22Rv1 (cell line): ENCODE results near the gene ZEB2.

Experiments
- H3K27ac ChIP-seq: fragments of 450-650 bp; 2 replicates; pipeline ENCODE4 v1.5.1; 2017
- ZFX ChIP-seq: fragments of 450-650 bp; IDR thresholded peaks from 2 replicates; pipeline ENCODE4 v1.6.1; 2017; ENCODE audit warnings: antibody characterized with exemption, borderline replicate concordance
- TF ChIP-seq, protein P1 (sequence below): fragments of 450-650 bp; IDR thresholded peaks from 2 replicates; pipeline ENCODE4 v1.5.1; 2017; ENCODE audit warnings: mild to moderate bottlenecking

The ZEB2 gene

DNA sequence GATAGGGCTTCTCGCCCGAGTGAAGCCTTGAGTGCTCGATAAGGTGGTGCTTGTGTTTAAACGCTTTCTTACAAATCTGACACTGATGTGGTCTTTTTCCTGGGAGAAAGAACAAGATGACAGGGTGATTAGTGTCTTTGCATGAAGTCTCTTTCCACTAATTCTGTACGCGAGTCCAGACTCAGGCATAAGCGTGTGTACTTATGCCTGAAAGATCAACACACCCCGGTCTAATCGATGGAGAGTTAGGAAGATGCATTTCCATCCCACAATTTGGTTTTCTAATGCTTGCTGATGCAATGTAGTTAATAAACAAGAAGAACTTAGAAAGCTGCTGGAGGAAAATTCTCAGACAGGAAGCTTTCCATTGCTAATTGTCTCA is 130.0 kb downstream of the ZEB2 start:
- H3K27ac ChIP-seq, result no peak overlapping the region
- TF ChIP-seq, protein P1, sequence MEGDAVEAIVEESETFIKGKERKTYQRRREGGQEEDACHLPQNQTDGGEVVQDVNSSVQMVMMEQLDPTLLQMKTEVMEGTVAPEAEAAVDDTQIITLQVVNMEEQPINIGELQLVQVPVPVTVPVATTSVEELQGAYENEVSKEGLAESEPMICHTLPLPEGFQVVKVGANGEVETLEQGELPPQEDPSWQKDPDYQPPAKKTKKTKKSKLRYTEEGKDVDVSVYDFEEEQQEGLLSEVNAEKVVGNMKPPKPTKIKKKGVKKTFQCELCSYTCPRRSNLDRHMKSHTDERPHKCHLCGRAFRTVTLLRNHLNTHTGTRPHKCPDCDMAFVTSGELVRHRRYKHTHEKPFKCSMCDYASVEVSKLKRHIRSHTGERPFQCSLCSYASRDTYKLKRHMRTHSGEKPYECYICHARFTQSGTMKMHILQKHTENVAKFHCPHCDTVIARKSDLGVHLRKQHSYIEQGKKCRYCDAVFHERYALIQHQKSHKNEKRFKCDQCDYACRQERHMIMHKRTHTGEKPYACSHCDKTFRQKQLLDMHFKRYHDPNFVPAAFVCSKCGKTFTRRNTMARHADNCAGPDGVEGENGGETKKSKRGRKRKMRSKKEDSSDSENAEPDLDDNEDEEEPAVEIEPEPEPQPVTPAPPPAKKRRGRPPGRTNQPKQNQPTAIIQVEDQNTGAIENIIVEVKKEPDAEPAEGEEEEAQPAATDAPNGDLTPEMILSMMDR, result no peak
- TF ChIP-seq ZFX, result no peak

DNA sequence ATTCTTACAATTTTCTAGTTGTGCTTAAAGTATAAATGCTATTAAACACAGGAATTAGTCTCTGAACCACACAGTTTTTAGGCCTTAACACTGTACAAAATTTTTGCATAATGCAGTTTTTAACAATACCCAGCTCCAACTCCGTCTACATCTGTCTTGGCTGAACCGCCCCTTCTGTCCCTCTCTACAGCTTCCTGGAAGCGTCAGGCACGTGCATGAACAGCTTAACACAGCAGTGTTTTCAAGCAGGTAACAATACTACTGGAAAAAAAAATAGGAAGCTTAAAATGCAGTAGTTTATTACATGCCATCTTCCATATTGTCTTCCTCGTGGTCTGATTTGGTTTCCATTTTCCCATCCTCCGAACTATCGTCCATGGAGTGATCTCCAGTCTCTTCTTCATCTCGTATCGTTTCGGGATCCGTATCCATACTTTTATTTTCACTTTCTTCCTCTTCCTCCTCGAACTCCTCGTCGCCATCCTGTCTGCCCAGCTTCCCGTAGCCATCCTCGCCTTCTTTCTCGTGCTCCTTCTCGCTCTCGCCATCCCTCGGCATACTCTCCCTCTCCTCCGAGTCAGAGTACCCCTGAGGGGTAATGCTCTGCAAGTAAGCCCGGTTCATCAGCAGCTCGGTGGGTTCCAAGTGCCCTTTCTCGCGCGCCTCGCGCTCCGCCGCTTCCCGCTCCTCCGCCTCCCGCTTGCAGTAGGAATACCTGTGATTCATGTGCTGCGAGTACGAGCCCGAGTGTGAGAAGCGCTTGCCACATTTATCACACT is 130.6 kb downstream of the ZEB2 start:
- no peak overlapping the region for H3K27ac ChIP-seq
- TF ChIP-seq ZFX, result no peak
- TF ChIP-seq, protein P1, result no peak

DNA sequence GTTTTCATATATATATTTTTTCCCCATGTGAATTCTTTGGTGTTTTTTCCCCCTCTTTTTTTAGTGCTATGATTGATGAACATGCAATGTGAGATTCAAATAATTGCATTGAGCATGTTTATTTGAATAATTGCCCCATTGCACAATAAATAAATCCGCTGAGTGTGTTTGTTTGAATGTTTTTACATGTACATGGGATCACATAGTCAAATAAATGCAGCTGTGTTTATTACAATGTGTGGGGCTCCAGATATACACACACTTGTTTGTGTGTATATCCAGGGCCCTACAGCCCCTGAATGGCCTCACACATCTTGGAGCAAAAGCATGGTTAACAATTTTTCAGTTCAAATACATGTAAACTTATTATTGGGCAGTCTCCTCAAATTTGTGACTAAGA is 134.5 kb downstream of the ZEB2 start:
- TF ChIP-seq ZFX, result no peak
- TF ChIP-seq, protein P1, result no peak
- H3K27ac ChIP-seq, result no peak overlapping the region

DNA sequence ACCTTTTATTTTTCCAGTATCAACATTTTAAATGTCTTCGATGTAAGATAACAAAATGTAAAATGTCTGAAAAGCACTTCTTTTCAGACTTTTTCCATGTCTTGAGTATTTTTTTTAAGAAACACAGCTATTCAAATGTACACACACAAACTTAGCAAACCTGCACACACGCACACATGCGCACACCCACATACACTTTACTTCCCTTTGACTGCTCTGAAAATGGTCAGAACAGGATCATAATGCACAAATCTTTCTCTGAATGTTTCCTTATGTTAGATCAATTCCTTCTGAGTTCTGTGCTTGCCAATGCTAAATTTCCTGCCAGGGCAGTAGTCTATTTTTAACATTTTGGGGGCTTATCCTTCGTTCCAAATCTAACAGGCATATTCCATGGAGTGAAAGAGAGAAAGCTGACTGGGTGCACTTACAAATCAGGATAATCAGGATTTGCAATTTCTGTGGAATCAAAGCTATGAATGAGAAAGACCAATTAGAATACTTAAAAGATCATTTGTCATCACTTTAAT is 136.3 kb downstream of the ZEB2 start:
- H3K27ac ChIP-seq, result no peak overlapping the region
- no peak for TF ChIP-seq ZFX
- TF ChIP-seq, protein P1, result no peak

DNA sequence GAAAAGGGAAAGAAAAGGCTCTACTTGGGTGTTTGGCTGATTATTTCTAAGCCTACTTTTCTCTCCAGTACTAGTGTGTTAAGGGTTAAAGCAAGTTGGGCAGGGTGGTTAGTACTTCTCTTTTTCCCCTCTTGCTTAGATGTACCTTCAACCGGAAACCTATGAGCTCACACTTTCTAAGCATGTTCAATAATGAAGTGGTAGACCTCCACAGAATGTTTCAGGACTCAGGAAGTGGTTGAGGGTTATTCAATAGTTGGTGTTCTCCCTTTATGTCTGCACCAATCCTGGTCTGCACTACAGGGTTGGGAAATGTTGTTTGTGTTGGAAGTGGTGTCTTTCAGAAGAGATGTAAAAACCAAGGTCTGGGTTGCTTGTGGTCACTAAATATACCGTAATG is 137.1 kb downstream of the ZEB2 start:
- no peak overlapping the region for H3K27ac ChIP-seq

DNA sequence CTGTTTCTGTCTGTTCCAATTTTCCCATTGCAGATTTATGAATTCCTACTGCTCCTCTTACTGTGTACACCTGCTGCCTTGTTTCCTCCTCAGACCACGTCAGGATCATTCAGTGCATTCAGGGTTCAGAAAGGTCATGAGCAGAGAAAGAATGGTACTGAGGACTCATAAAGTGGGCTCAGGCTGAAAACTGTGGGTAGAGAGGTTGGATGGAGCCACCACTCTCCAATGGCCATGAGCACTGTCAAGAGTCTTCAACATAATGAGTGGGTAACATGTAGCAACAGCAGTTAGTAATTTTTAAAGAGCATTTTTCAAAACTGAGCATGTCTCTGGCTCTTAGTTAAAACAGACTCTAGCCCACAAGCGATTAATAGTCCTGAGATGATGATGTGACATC is 138.2 kb downstream of the ZEB2 start:
- H3K27ac ChIP-seq, result no peak overlapping the region
- no peak for TF ChIP-seq ZFX
- TF ChIP-seq, protein P1, result no peak

More for the DNA sequence above, 137.1 kb downstream of the ZEB2 start:
- TF ChIP-seq ZFX, result no peak
- TF ChIP-seq, protein P1, result no peak

DNA sequence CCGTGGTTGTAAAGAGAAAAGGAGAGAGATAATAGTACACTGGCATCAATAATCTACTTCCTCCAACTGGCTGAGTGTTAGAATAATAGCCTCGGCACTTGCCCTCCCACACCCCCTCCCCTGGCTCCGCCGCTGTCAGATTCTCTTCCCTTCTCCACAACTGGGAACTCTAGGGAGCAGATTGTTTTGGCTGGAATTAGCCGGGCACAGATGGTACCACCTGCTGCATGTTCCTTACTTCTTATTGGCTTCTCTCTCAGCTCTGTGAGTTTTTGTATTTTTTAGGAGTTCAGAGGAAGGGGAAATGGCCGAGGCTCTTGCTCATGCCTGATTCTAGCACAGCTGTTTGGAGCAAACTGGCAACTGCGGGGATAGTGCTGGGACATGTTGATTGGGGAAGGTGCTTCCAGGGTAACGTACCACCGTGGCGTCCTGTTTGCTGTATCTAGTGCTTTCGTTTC is 140.0 kb downstream of the ZEB2 start:
- TF ChIP-seq ZFX, result no peak
- TF ChIP-seq, protein P1, result no peak
- no peak overlapping the region for H3K27ac ChIP-seq
